Pancreas (tissue), 10 donors: ENCODE data around the gene CUL7. TPM values are rescaled to one million over a fixed set of nuclear protein-coding genes. Genes with fewer than 3 reads are reported as not detected.

Experiments
- ATAC-seq, 4 donors: fragments of 200-7000 bp; cut with Tn5 transposase; one replicate each; pipeline versions ENCODE4 v1.8.0 to v1.9.1; 2020; ENCODE audit warnings: mild to moderate bottlenecking in 4 of 4, moderate library complexity in 4 of 4
- DNase-seq, 6 donors: peaks; one replicate each; pipeline ENCODE4 v3.0.0-alpha.2; 2020
- FAIRE-seq: peaks from 2 replicates; lab custom pipeline; 2012; peaks lifted over from hg19 to GRCh38; lab: Jason Lieb, UNC
- H3K27ac ChIP-seq, 4 donors: fragments of 200-600 bp; sonication (generic); 1 replicate in 3 of 4; 2 replicates in 1 of 4; pipeline versions ENCODE4 v1.5.0 to v1.8.0; 2020
- H3K27me3 ChIP-seq, 4 donors: fragments of 200-600 bp; one replicate each; pipeline ENCODE4 v1.8.0; 2021
- H3K36me3 ChIP-seq, 3 donors: fragments of 200-600 bp; sonication (generic) in 1 of 3; one replicate each; pipeline versions ENCODE4 v1.5.0 to v1.8.0; 2020 to 2021
- H3K4me1 ChIP-seq, 3 donors: fragments of 200-600 bp; one replicate each; pipeline ENCODE4 v1.8.0; 2021
- H3K4me3 ChIP-seq, 4 donors: fragments of 200-600 bp; sonication (generic) in 2 of 4; one replicate each; pipeline versions ENCODE4 v1.5.0 to v1.8.0; 2020 to 2021
- H3K9me3 ChIP-seq, 4 donors: fragments of 200-600 bp; one replicate each; pipeline ENCODE4 v1.8.0; 2021
- WGBS, 2 donors: extraction: QIAGEN DNeasy Blood & Tissue Kit; methylation state at CpG; one replicate each; pipeline ENCODE4 v1.1.7; 2013; 5-methylcytosine and 5-hydroxymethylcytosine counted together
- intact Hi-C, 3 donors: fragments of 100-400 bp; cut with DNase I; formaldehyde crosslinking; loops; one replicate each; pipeline versions ENCODE4 v1.11.1 to v1.14.2; 2022
- polyA plus RNA-seq, 2 donors: library from polyadenylated mRNA; stranded (reverse); fragments of 200-250 nt; gene quantifications; one replicate each; pipeline ENCODE4 v1.2.3, GENCODE V29; 2013
- total RNA-seq, 6 donors: library from RNA; stranded (reverse); fragmentation: NEBNext Ultra II Directional in 4 of 6; extraction: Animal tissue kit (Norgen Biotek cat#: 25700) in 4 of 6; gene quantifications; one replicate each; pipeline versions ENCODE4 v1.2.1 to v1.2.4, GENCODE V29; 2021 to 2023
- TF ChIP-seq, protein P1 (sequence below), 4 donors: fragments of 200-600 bp; sonication (generic) in 3 of 4; IDR thresholded peaks; one replicate each; pipeline versions ENCODE4 v1.5.0 to v1.8.0; 2021; ENCODE audit warnings: antibody characterized with exemption in 4 of 4
- donor health status: healthy with polysubstance abuse.
- donor health status: DM: no; HTN: no; CAD: no; lungs with moderate emphysema.
- donor health status: DM: no; HTN: no; CAD: no.
- donor health status: control.
- donor health status: control.
- donor health status: Bipolar disorder and iron deficiency.
- donor health status: DM: yes; HTN: yes; CAD: no.
- donor health status: DM: no; HTN: no; CAD: no.
- donor health status: DM: no; HTN: no; CAD: no.
- donor health status: DM: yes; HTN: yes; CAD: no.

CUL7 gene
- total and polyA plus RNA-seq, 8 donors: 8.6 to 21.4 (median 13.9) TPM

- no peak overlapping the region for H3K4me3 ChIP-seq
- H3K36me3 ChIP-seq: no peaks in the 10 kb centered on the region
- ATAC-seq: peak; percentile 43 to 80 (median 73)
Measured at GRCh38 chr6:43096451-43097097, 42.9 kb upstream of the CUL7 start.

DNA sequence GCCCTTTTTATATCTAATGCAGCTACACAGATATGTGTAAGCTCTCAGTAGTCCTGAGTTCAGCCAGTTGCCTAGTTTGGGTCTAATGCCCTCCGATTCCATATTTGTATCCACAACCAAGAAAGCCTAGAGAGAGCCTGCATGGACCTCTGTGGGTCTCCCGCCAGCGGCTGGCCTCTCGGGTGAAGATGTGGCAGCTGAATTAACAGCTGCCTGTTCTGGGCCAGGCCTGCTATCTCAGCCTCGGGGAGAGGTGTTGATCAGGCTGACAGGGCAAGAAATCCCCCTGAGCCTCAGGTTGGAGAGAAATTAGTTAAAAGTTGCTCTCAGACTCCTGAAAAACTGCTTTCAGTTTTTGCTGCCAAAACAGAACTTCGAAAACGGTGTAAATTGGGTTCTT is 42.3 kb upstream of the CUL7 start:
- intact Hi-C loops: no loop called here
- Histone ChIP-seq H3K4me3 (no peak overlapping the region), H3K9me3 (no peaks in the 10 kb centered on the region), H3K27me3 (no peaks in the 10 kb centered on the region), H3K27ac (peak overlapping the region; percentile 11 to 67 (median 50)), H3K4me1 (peaks cover 0 to 3% (median 0%) of the 10 kb centered on the region in 3 donors), H3K36me3 (no peaks in the 10 kb centered on the region)
- peak in 2 of 4 donors; percentile 20 to 28 for ATAC-seq
- DNase-seq: no peak
- FAIRE-seq: no peak
- TF ChIP-seq, protein P1, sequence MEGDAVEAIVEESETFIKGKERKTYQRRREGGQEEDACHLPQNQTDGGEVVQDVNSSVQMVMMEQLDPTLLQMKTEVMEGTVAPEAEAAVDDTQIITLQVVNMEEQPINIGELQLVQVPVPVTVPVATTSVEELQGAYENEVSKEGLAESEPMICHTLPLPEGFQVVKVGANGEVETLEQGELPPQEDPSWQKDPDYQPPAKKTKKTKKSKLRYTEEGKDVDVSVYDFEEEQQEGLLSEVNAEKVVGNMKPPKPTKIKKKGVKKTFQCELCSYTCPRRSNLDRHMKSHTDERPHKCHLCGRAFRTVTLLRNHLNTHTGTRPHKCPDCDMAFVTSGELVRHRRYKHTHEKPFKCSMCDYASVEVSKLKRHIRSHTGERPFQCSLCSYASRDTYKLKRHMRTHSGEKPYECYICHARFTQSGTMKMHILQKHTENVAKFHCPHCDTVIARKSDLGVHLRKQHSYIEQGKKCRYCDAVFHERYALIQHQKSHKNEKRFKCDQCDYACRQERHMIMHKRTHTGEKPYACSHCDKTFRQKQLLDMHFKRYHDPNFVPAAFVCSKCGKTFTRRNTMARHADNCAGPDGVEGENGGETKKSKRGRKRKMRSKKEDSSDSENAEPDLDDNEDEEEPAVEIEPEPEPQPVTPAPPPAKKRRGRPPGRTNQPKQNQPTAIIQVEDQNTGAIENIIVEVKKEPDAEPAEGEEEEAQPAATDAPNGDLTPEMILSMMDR (IDR thresholded peaks at IDR 0.05): no peak
- 59 to 60% methylated on average over 7 of the region's 7 CpGs for WGBS, 2 donors

More at GRCh38 chr6:43096451-43097097, 42.9 kb upstream of the CUL7 start:
- no peak for FAIRE-seq
- H3K4me1 ChIP-seq: peaks cover 0 to 3% (median 0%) of the 10 kb centered on the region in 3 donors
- H3K27me3 ChIP-seq: no peaks in the 10 kb centered on the region
- 45 to 49% methylated on average over 8 of the region's 8 CpGs for WGBS, 2 donors
- TF ChIP-seq, protein P1 (IDR thresholded peaks at IDR 0.05): no peak
- peak overlapping the region; percentile 11 to 67 (median 50) for H3K27ac ChIP-seq
- DNase-seq: no peak
- intact Hi-C loops: no loop called here
- no peaks in the 10 kb centered on the region for H3K9me3 ChIP-seq

- Histone ChIP-seq H3K9me3 (no peaks in the 10 kb centered on the region), H3K27me3 (no peaks in the 10 kb centered on the region), H3K27ac (no peak overlapping the region), H3K4me1 (peaks cover 0 to 3% (median 0%) of the 10 kb centered on the region in 3 donors), H3K4me3 (no peak overlapping the region), H3K36me3 (no peaks in the 10 kb centered on the region)
- no peak for FAIRE-seq
- TF ChIP-seq, protein P1 (IDR thresholded peaks at IDR 0.05): no peak
- 76 to 85% methylated on average over 9 of the region's 9 CpGs for WGBS, 2 donors
- peak in 2 of 4 donors; percentile 22 to 38 for ATAC-seq
- no peak for DNase-seq
- intact Hi-C loops: no loop called here
Measured at GRCh38 chr6:43093436-43094289, 40.0 kb upstream of the CUL7 start.

DNA sequence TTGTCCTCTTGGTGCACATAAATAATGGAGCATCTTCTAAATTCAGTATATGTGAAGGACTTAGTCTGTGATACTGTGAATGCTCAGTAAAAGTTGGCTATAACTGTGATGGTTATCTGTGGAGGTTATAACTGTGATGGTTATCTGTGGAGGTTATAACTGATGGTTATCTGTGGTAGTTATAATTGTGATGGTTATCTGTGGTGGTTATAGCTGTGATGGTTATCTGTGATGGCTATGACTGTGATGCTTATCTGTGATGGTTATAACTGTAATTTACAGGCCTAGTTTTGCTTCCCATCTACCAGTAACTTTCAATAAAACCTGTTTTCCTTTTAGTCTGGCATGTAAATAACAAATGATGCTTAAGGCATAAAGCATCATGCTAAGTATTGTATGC is 39.0 kb upstream of the CUL7 start:
- FAIRE-seq (no peak), DNase-seq (no peak), ATAC-seq (no peak)
- Histone ChIP-seq H3K27me3 (no peaks in the 10 kb centered on the region), H3K36me3 (no peaks in the 10 kb centered on the region), H3K4me3 (no peak overlapping the region), H3K9me3 (no peaks in the 10 kb centered on the region), H3K4me1 (peaks cover 0 to 3% (median 0%) of the 10 kb centered on the region in 3 donors), H3K27ac (no peak overlapping the region)
- intact Hi-C loops: no loop called here
- TF ChIP-seq, protein P1 (IDR thresholded peaks at IDR 0.05): no peak
